ENCODE data around the gene SLC10A6.

SLC10A6 gene, protein sequence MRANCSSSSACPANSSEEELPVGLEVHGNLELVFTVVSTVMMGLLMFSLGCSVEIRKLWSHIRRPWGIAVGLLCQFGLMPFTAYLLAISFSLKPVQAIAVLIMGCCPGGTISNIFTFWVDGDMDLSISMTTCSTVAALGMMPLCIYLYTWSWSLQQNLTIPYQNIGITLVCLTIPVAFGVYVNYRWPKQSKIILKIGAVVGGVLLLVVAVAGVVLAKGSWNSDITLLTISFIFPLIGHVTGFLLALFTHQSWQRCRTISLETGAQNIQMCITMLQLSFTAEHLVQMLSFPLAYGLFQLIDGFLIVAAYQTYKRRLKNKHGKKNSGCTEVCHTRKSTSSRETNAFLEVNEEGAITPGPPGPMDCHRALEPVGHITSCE

GRCh38 chr4:86848732-86849619 is at the start of gene SLC10A6:
SLC10A6 (minus strand) TSS chr4:86849384; CDS start chr4:86849115, 269 bp downstream.
- H3K9me3 ChIP-seq (ENCODE audit: low read length), result no peaks in the 10 kb centered on the region
- H3K4me3 ChIP-seq (ENCODE audit: low read length), result no peak within 1 kb of the TSS

DNA sequence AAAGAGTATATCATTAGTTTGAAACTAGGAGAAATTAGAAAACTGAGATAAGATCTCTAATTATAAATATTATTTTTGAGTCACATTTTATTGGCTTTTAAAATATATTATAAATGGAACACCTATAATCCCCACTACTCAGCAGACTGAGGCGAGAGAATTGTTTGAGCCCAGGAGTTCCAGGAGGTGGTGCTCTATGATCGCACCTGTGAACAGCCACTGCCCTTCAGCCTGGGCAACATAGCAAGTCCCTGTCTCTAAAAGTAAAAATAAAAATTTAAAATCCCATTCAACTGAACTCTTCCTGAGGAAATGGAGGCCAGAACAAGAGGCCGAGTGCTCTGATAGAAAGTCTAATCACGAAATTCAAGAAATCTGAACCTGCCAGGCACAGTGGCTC is 49.4 kb upstream of the SLC10A6 start:
- H3K9me3 ChIP-seq (ENCODE audit: low read length), result no peaks in the 10 kb centered on the region
- no peaks in the 10 kb centered on the region for H3K36me3 ChIP-seq (ENCODE audit: insufficient read depth, low read length)
- H3K4me3 ChIP-seq (ENCODE audit: low read length), result no peak overlapping the region
- H3K4me1 ChIP-seq (ENCODE audit: insufficient read depth, low read length), result no peaks in the 10 kb centered on the region
- no peaks in the 10 kb centered on the region for H3K27me3 ChIP-seq (ENCODE audit: insufficient read depth, low read length)
- H2AFZ ChIP-seq (ENCODE audit: low read depth, low read length), result no peak overlapping the region

More at GRCh38 chr4:86848732-86849619, at the start of gene SLC10A6:
- H3K4me1 ChIP-seq (ENCODE audit: insufficient read depth, low read length), result no peaks in the 10 kb centered on the region
- no peak within 1 kb of the TSS for H2AFZ ChIP-seq (ENCODE audit: low read depth, low read length)
- no peaks in the 10 kb centered on the region for H3K27me3 ChIP-seq (ENCODE audit: insufficient read depth, low read length)
- H3K36me3 ChIP-seq (ENCODE audit: insufficient read depth, low read length), result no peaks in the 10 kb centered on the region

- Histone ChIP-seq H3K4me3 (ENCODE audit: low read length) (no peak overlapping the region), H3K4me1 (ENCODE audit: insufficient read depth, low read length) (no peaks in the 10 kb centered on the region), H3K9me3 (ENCODE audit: low read length) (no peaks in the 10 kb centered on the region), H3K27me3 (ENCODE audit: insufficient read depth, low read length) (no peaks in the 10 kb centered on the region), H2AFZ (ENCODE audit: low read depth, low read length) (no peak overlapping the region), H3K36me3 (ENCODE audit: insufficient read depth, low read length) (no peaks in the 10 kb centered on the region)
Measured at GRCh38 chr4:86896596-86896995, 47.4 kb upstream of the SLC10A6 start.

- Histone ChIP-seq H3K36me3 (ENCODE audit: insufficient read depth, low read length) (no peaks in the 10 kb centered on the region), H2AFZ (ENCODE audit: low read depth, low read length) (no peak overlapping the region), H3K27me3 (ENCODE audit: insufficient read depth, low read length) (no peaks in the 10 kb centered on the region), H3K4me3 (ENCODE audit: low read length) (no peak overlapping the region), H3K4me1 (ENCODE audit: insufficient read depth, low read length) (no peaks in the 10 kb centered on the region), H3K9me3 (ENCODE audit: low read length) (no peaks in the 10 kb centered on the region)
Measured at GRCh38 chr4:86895692-86896488, 46.7 kb upstream of the SLC10A6 start.

DNA sequence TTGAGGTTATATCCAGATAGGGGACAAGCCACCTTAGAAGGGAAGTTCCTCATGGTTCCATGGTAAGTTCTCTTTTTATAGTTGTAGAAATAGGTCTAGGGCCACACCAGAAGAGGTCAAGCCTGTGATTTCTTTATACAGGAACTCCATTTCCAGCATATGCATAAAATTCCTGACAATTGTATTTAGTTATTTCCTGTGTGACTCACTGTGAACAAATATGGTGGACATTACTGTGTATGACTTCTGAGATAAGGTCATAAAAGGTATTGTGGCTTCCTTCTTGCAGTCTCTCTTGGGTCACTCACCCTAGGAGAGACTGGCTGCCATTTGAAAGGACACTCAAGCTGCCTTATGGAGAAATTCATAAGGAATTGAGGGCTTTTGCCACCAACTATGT is 45.3 kb upstream of the SLC10A6 start:
- Histone ChIP-seq H3K4me3 (ENCODE audit: low read length) (no peak overlapping the region), H3K36me3 (ENCODE audit: insufficient read depth, low read length) (no peaks in the 10 kb centered on the region), H3K9me3 (ENCODE audit: low read length) (no peaks in the 10 kb centered on the region), H3K4me1 (ENCODE audit: insufficient read depth, low read length) (no peaks in the 10 kb centered on the region), H2AFZ (ENCODE audit: low read depth, low read length) (no peak overlapping the region), H3K27me3 (ENCODE audit: insufficient read depth, low read length) (no peaks in the 10 kb centered on the region)

GRCh38 chr4:86893136-86893535 is 44.0 kb upstream of the SLC10A6 start:
- H3K9me3 ChIP-seq (ENCODE audit: low read length), result no peaks in the 10 kb centered on the region
- H3K4me3 ChIP-seq (ENCODE audit: low read length), result peak overlapping the region; percentile 61
- no peaks in the 10 kb centered on the region for H3K4me1 ChIP-seq (ENCODE audit: insufficient read depth, low read length)
- H3K36me3 ChIP-seq (ENCODE audit: insufficient read depth, low read length), result no peaks in the 10 kb centered on the region
- peak overlapping the region; percentile 97 for H2AFZ ChIP-seq (ENCODE audit: low read depth, low read length)
- H3K27me3 ChIP-seq (ENCODE audit: insufficient read depth, low read length), result no peaks in the 10 kb centered on the region

DNA sequence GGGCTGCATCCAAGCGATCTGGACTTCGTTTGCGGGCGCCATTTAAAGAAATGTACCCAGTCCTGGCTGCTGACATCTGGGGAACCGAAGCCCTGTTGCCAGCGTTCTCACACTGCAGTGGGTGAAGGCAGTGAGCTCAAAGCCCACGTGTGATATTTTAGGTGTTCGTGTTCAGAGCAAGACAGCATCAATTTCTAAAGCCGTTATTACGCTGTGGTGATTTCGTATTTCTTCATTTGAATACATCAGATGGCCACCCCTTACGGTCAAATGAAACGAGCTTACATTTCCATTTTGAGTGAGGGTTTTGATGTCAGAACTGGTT is 43.4 kb upstream of the SLC10A6 start:
- Histone ChIP-seq H2AFZ (ENCODE audit: low read depth, low read length) (peak overlapping the region; percentile 97), H3K27me3 (ENCODE audit: insufficient read depth, low read length) (no peaks in the 10 kb centered on the region), H3K4me1 (ENCODE audit: insufficient read depth, low read length) (no peaks in the 10 kb centered on the region), H3K9me3 (ENCODE audit: low read length) (no peaks in the 10 kb centered on the region), H3K4me3 (ENCODE audit: low read length) (peak overlapping the region; percentile 61), H3K36me3 (ENCODE audit: insufficient read depth, low read length) (no peaks in the 10 kb centered on the region)

- Histone ChIP-seq H2AFZ (ENCODE audit: low read depth, low read length) (peak within 1 kb of the TSS; percentile 97), H3K4me3 (ENCODE audit: low read length) (peak within 1 kb of the TSS; percentile 61), H3K9me3 (ENCODE audit: low read length) (no peaks in the 10 kb centered on the region), H3K27me3 (ENCODE audit: insufficient read depth, low read length) (no peaks in the 10 kb centered on the region), H3K36me3 (ENCODE audit: insufficient read depth, low read length) (no peaks in the 10 kb centered on the region), H3K4me1 (ENCODE audit: insufficient read depth, low read length) (no peaks in the 10 kb centered on the region)
Measured at GRCh38 chr4:86891762-86892635, 42.8 kb upstream of the SLC10A6 start, which contains the start of gene C4orf36. C4orf36 (minus strand) TSS chr4:86892422; CDS start chr4:86891520, 902 bp downstream.

GRCh38 chr4:86890790-86891189 is 41.6 kb upstream of the SLC10A6 start:
- H3K9me3 ChIP-seq (ENCODE audit: low read length), result no peaks in the 10 kb centered on the region
- H3K4me1 ChIP-seq (ENCODE audit: insufficient read depth, low read length), result no peaks in the 10 kb centered on the region
- H3K4me3 ChIP-seq (ENCODE audit: low read length), result no peak overlapping the region
- H2AFZ ChIP-seq (ENCODE audit: low read depth, low read length), result no peak overlapping the region
- no peaks in the 10 kb centered on the region for H3K36me3 ChIP-seq (ENCODE audit: insufficient read depth, low read length)
- H3K27me3 ChIP-seq (ENCODE audit: insufficient read depth, low read length), result no peaks in the 10 kb centered on the region

DNA sequence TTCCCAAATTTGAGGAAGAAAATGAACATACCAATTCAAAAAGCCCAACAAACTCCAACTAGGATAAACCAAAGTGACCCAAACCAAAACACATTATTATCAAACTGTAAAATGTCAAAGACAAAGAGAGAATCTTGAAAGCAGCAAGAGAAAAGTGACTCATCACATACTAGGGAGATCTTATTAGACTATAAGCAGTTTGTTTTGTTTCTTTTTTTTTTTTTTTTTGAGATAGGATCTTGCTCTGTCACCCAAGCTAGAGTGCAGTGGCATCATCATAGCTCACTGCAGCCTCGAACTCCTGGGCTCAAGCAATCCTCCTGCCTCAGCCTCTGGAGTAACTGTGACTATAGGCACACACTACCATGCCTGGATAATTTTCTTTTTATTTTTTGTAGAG is 30.5 kb upstream of the SLC10A6 start:
- H3K27me3 ChIP-seq (ENCODE audit: insufficient read depth, low read length), result no peaks in the 10 kb centered on the region
- peaks cover 6% of the 10 kb centered on the region for H3K9me3 ChIP-seq (ENCODE audit: low read length)
- H3K36me3 ChIP-seq (ENCODE audit: insufficient read depth, low read length), result no peaks in the 10 kb centered on the region
- no peak overlapping the region for H3K4me3 ChIP-seq (ENCODE audit: low read length)
- peaks cover 2% of the 10 kb centered on the region for H3K4me1 ChIP-seq (ENCODE audit: insufficient read depth, low read length)
- no peak overlapping the region for H2AFZ ChIP-seq (ENCODE audit: low read depth, low read length)

- H3K4me3 ChIP-seq (ENCODE audit: low read length), result no peak overlapping the region
- H2AFZ ChIP-seq (ENCODE audit: low read depth, low read length), result no peak overlapping the region
- no peaks in the 10 kb centered on the region for H3K27me3 ChIP-seq (ENCODE audit: insufficient read depth, low read length)
- H3K36me3 ChIP-seq (ENCODE audit: insufficient read depth, low read length), result no peaks in the 10 kb centered on the region
- H3K4me1 ChIP-seq (ENCODE audit: insufficient read depth, low read length), result peaks cover 2% of the 10 kb centered on the region
- H3K9me3 ChIP-seq (ENCODE audit: low read length), result peaks cover 6% of the 10 kb centered on the region
Measured at GRCh38 chr4:86878640-86879039, 29.5 kb upstream of the SLC10A6 start.
